Activated naive CD4-positive, alpha-beta T cell treated with anti-CD3 and anti-CD28 coated beads for 36 hours (primary cell): Measurements from ENCODE around the gene RING1. TPM values are rescaled to one million over a fixed set of nuclear protein-coding genes. Genes with fewer than 3 reads are reported as not detected.

Source experiments
- CTCF ChIA-PET: fragments of 350-600 bp; sonication (Branson Sonifier 250); formaldehyde crosslinking; loops from one replicate; lab custom pipeline; 2021; ENCODE audit warnings: antibody characterized with exemption; lab: Charles Lee
- DNase-seq: peaks from one replicate; pipeline ENCODE4 v3.0.0-alpha.2; 2020
- H3K27ac Mint-ChIP-seq: one replicate; pipeline ENCODE4 v1.8.0; 2021; ENCODE audit warnings: mild to moderate bottlenecking, mixed read lengths
- H3K27me3 Mint-ChIP-seq: one replicate; pipeline ENCODE4 v1.8.0; 2021; ENCODE audit warnings: low read depth, mixed read lengths
- H3K36me3 Mint-ChIP-seq: one replicate; pipeline ENCODE4 v1.8.0; 2021; ENCODE audit warnings: low read depth, mixed read lengths
- H3K4me1 Mint-ChIP-seq: one replicate; pipeline ENCODE4 v1.8.0; 2021; ENCODE audit warnings: low read depth, mixed read lengths
- H3K4me3 Mint-ChIP-seq: one replicate; pipeline ENCODE4 v1.8.0; 2021; ENCODE audit warnings: mild to moderate bottlenecking, moderate library complexity, mixed read lengths
- H3K9me3 Mint-ChIP-seq: one replicate; pipeline ENCODE4 v1.8.0; 2021; ENCODE audit warnings: mixed read lengths
- intact Hi-C: fragments of 100-400 bp; cut with micrococcal nuclease; formaldehyde crosslinking; loops from one replicate; pipeline ENCODE4 v1.15.1; 2023
- total RNA-seq, 2 experiments: library from RNA; stranded (reverse); gene quantifications; one replicate each; pipeline ENCODE4 v1.2.3, GENCODE V29; 2021

RING1 gene
- total RNA-seq, 2 experiments from 2014 or later, result 17.1 to 18.2 TPM

DNA sequence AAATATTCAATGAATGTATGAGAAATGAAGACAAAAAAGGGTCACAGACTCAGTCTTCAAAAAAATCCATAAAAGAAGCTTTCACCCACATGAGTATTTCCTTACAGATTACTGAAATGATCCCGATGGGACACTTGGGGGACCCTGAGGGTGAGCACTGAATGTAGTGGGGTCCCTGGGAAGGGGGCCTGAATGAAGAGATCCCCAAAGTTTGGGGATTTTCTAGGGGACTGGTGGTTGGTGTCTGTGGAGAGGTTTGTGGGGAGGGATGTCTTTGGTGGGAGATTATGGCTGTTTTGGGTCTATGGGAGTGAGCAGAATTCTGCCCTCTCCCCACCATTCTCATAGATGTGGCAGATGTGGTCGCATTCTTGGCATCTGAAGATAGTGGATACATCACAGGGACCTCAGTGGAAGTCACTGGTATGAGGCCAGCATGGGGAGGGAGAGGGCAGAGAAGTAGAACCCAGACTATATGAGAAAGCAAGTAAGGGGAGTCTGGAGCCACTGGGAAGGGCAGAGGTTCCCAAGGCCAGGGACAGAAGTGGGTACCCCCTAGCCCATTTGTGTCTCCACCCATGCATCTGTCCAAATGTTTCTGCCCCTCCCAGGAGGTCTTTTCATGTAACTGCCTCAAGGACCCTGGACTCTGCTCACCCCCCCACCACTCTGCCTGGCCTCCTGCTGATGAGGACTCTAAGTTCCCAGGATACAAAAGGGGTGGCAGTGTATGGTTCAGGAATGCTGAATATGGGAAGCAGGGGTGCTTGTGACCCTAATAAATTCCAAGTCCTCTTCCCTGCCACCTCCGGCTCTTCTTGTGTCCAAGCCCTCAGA lies 2.1 kb upstream of the RING1 start:
- no peak for DNase-seq
- peaks cover 38% of the 10 kb centered on the region for H3K36me3 Mint-ChIP-seq
- peak overlapping the region; percentile 85 for H3K4me3 Mint-ChIP-seq

DNA sequence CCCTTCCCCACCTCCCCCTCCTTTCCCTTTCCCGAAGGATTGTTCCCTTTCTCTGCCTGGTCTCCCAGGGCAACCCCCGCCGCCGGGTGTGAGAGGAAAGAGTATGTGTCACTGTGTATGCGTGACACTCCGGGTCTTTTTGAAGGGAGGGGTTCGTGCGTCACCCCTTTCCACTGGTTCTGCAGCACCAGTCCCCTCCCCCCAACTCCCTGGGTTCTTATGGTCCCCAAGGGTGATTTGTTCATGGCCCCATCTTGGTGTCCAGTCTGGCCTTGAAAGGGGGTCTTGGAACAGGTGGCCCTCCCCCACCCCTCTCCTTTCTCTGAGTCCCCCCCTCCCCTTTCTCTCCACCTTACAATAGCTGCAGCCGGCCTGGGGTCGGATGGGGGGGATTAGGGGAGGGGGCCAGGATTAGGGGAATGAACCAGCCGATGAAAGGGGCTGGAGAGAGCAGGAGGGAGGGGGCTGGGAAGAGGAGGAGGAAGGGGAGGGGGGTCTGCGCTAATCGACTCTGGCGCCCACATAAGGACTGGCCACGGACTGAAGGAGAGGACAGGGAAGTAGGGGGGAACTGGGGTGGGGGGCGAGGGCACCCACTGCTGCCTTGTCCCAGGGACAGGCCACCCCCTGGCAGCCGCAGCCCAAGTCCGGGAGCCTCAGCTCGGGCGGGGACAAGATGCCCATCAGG lies 1.3 kb upstream of the RING1 start:
- H3K4me3 Mint-ChIP-seq, result peak overlapping the region; percentile 90
- CTCF ChIA-PET, result no interaction called here
- H3K36me3 Mint-ChIP-seq, result peaks cover 35% of the 10 kb centered on the region
- H3K9me3 Mint-ChIP-seq, result no peaks in the 10 kb centered on the region
- DNase-seq, result no peak
- H3K4me1 Mint-ChIP-seq, result peaks cover 59% of the 10 kb centered on the region
- no peaks in the 10 kb centered on the region for H3K27me3 Mint-ChIP-seq
- intact Hi-C loops, result loop anchor here (1.0 to 10.0 kb wide), 5 partner anchors 65 to 1012 kb away; partner anchors contain the start of genes GPSM3, KIFC1, PBX2 and PSMB8
- H3K27ac Mint-ChIP-seq, result no peak overlapping the region

More for the DNA sequence above, 2.1 kb upstream of the RING1 start:
- no peaks in the 10 kb centered on the region for H3K27me3 Mint-ChIP-seq
- no peaks in the 10 kb centered on the region for H3K9me3 Mint-ChIP-seq
- peaks cover 65% of the 10 kb centered on the region for H3K4me1 Mint-ChIP-seq
- intact Hi-C loops, result loop anchor here (1.0 to 10.0 kb wide), 5 partner anchors 66 to 1011 kb away; partner anchors contain the start of genes GPSM3, KIFC1, PBX2 and PSMB8
- peak overlapping the region; percentile 90 for H3K27ac Mint-ChIP-seq
- CTCF ChIA-PET, result interaction anchor here (1.0 kb wide), 1 partner anchor 9 kb away, joined by 4 read pairs; no protein-coding TSS in a partner anchor

DNA sequence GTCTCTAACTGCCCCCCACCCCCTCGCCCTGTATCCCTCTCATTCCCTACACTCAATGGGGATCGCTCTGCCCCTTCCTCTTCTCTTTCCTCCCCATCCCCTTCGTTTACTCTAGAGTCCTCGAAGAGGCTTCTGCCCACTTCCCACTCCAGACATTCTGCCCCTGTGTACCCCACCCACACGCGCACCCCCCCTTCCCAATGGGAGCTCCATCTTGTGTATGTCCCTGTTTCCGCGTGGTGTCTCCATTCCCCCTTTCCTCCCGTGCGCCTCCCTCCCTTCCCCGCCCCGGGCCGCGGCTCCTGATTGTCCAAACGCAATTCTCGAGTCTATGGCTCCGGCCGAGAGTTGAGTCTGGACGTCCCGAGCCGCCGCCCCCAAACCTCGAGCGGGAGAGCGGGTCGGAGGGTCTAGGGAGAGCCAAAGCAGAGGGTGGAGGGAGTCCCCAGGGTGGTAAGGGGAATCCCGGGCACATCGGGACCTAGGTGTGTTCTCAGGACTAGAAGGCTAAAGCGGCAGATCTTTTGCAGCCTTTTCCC lies 679 bp upstream of the RING1 start:
- CTCF ChIA-PET, result interaction anchor here (2.6 kb wide), 1 partner anchor 40 kb away, joined by 13 read pairs; no protein-coding TSS in a partner anchor
- peaks cover 55% of the 10 kb centered on the region for H3K4me1 Mint-ChIP-seq
- H3K36me3 Mint-ChIP-seq, result peaks cover 33% of the 10 kb centered on the region
- intact Hi-C loops, result loop anchor here (5.0 to 10.0 kb wide), 4 partner anchors 185 to 1013 kb away; partner anchors contain the start of genes GPSM3, KIFC1, PBX2 and PSMB8
- H3K4me3 Mint-ChIP-seq, result peak overlapping the region; percentile 90
- DNase-seq, result no peak
- H3K27ac Mint-ChIP-seq, result peak overlapping the region; percentile 92
- peaks cover under 1% of the 10 kb centered on the region for H3K27me3 Mint-ChIP-seq
- H3K9me3 Mint-ChIP-seq, result no peaks in the 10 kb centered on the region

DNA sequence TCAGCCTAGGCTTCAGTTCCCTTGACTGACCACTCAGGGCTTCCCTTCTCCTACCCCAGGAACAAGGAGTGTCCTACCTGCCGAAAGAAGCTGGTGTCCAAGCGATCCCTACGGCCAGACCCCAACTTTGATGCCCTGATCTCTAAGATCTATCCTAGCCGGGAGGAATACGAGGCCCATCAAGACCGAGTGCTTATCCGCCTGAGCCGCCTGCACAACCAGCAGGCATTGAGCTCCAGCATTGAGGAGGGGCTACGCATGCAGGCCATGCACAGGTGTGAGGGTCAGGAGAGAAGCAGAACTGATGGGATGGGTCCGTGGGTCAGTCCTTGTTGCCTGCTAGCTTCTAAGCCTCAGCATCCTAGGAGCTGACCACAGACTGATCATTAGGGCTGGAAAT lies 1.6 kb downstream of the RING1 start:
- H3K27me3 Mint-ChIP-seq, result peaks cover 20% of the 10 kb centered on the region
- no peak overlapping the region for H3K27ac Mint-ChIP-seq
- CTCF ChIA-PET, result interaction anchor here (2.6 kb wide), 1 partner anchor 38 kb away, joined by 13 read pairs; no protein-coding TSS in a partner anchor
- no peaks in the 10 kb centered on the region for H3K9me3 Mint-ChIP-seq
- peak overlapping the region; percentile 90 for H3K4me3 Mint-ChIP-seq
- peaks cover 21% of the 10 kb centered on the region for H3K36me3 Mint-ChIP-seq
- intact Hi-C loops, result loop anchor here (5.0 to 10.0 kb wide), 4 partner anchors 182 to 1015 kb away; partner anchors contain the start of genes GPSM3, KIFC1, PBX2 and PSMB8
- DNase-seq, result no peak
- peaks cover 53% of the 10 kb centered on the region for H3K4me1 Mint-ChIP-seq

DNA sequence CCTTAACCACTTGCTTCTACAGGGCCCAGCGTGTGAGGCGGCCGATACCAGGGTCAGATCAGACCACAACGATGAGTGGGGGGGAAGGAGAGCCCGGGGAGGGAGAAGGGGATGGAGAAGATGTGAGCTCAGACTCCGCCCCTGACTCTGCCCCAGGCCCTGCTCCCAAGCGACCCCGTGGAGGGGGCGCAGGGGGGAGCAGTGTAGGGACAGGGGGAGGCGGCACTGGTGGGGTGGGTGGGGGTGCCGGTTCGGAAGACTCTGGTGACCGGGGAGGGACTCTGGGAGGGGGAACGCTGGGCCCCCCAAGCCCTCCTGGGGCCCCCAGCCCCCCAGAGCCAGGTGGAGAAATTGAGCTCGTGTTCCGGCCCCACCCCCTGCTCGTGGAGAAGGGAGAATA lies 2.8 kb downstream of the RING1 start:
- Mint-ChIP-seq H3K36me3 (peaks cover 21% of the 10 kb centered on the region), H3K4me3 (no peak overlapping the region), H3K4me1 (peaks cover 41% of the 10 kb centered on the region), H3K27me3 (peaks cover 20% of the 10 kb centered on the region), H3K27ac (no peak overlapping the region), H3K9me3 (no peaks in the 10 kb centered on the region)
- no peak for DNase-seq
- intact Hi-C loops, result no loop called here
- CTCF ChIA-PET, result no interaction called here

DNA sequence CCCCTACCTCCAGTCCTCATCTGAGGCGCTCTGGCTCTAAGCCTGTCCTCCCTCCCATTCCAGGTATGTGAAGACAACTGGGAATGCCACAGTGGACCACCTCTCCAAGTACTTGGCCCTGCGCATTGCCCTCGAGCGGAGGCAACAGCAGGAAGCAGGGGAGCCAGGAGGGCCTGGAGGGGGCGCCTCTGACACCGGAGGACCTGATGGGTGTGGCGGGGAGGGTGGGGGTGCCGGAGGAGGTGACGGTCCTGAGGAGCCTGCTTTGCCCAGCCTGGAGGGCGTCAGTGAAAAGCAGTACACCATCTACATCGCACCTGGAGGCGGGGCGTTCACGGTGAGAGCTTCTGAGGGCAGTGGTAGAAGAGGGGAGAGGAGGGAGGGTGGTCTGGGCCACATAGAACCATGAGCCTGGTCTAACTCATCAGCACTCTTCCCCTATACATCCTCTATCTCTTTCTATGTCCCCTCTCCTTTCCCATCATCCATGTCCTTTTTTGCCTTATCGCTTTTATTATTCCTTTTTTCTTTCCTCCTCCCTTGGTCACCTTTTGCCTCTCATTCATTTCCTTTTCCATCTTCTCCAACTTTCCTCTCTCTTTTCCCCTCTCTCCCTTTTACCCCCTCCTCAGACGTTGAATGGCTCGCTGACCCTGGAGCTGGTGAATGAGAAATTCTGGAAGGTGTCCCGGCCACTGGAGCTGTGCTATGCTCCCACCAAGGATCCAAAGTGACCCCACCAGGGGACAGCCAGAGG lies 3.5 kb downstream of the RING1 start:
- no peak for DNase-seq
- Mint-ChIP-seq H3K4me3 (no peak overlapping the region), H3K4me1 (peaks cover 34% of the 10 kb centered on the region), H3K9me3 (no peaks in the 10 kb centered on the region), H3K27me3 (peaks cover 20% of the 10 kb centered on the region), H3K27ac (no peak overlapping the region), H3K36me3 (peaks cover 21% of the 10 kb centered on the region)
- CTCF ChIA-PET, result interaction anchor here (0.7 to 1.4 kb wide), 2 partner anchors 36 to 1065 kb away, joined by 4 to 5 read pairs; no protein-coding TSS in a partner anchor
- intact Hi-C loops, result no loop called here

DNA sequence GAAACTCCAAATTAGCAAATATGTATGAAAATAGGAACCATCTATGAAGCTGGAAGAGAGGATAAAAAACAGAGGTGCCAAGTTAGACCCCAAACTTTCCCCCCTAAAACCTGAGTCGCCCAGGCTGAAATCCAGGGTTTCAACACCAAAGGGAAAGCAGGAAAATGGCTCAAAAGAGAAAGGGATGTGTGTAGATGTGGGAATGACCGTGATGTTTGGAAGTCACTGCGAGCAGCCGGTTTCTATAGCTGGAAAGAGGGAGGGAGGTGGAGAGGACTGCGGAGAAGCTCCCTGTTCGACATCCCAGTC lies 4.5 kb downstream of the RING1 start:
- H3K4me3 Mint-ChIP-seq, result peak overlapping the region; percentile 57
- no peak for DNase-seq
- H3K36me3 Mint-ChIP-seq, result peaks cover 21% of the 10 kb centered on the region
- intact Hi-C loops, result no loop called here
- peaks cover 22% of the 10 kb centered on the region for H3K27me3 Mint-ChIP-seq
- H3K9me3 Mint-ChIP-seq, result no peaks in the 10 kb centered on the region
- peak overlapping the region; percentile 39 for H3K27ac Mint-ChIP-seq
- H3K4me1 Mint-ChIP-seq, result peaks cover 29% of the 10 kb centered on the region
- CTCF ChIA-PET, result interaction anchor here (0.7 to 1.4 kb wide), 2 partner anchors 34 to 35 kb away, joined by 3 to 4 read pairs; no protein-coding TSS in a partner anchor

DNA sequence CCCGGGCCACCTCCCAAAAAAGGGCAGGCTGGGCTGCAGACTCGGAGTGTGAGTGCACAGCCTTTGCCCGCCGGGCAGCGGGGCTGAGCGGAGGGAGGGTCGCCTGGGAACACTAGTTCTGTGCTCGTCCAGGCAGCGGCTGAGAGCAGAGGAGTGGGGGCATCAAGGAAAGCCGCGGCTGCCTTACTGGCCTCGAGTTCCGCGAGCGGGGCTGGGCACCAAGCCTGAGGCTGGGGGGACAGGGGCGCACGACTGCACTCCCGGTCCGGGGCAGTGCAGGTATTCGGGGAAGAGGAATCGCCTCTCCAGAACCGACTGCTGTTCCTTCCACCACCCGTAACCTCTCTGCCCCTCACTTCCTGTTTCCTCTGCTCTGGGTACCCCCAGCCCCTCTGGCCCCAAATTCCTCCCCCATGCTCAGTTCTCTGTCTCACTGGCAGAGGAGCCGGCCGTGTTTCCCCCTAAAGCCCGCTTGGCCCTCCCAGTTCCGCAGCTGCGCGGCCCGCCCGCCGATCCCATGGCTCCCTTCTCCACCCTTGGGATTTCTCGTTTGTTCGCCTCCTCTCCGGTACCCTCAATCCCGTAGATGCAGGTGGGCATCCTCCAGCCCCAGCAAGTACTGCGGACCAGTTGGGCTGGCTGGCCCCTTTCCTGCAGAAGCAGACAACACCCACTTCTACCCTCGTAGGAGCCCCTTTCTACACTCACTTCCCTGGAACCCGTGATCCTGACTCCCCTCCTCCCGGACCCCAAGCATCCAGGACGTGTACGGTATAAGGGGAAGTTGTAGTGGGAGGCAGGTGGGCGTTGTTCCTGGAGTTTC lies 5.1 kb downstream of the RING1 start:
- CTCF ChIA-PET, result interaction anchor here (0.7 to 1.4 kb wide), 2 partner anchors 33 to 35 kb away, joined by 3 to 4 read pairs; no protein-coding TSS in a partner anchor
- peaks cover 29% of the 10 kb centered on the region for H3K4me1 Mint-ChIP-seq
- peak; percentile 39 for DNase-seq
- peaks cover 21% of the 10 kb centered on the region for H3K36me3 Mint-ChIP-seq
- H3K27ac Mint-ChIP-seq, result no peak overlapping the region
- H3K9me3 Mint-ChIP-seq, result no peaks in the 10 kb centered on the region
- intact Hi-C loops, result no loop called here
- H3K27me3 Mint-ChIP-seq, result peaks cover 28% of the 10 kb centered on the region
- H3K4me3 Mint-ChIP-seq, result peak overlapping the region; percentile 57

DNA sequence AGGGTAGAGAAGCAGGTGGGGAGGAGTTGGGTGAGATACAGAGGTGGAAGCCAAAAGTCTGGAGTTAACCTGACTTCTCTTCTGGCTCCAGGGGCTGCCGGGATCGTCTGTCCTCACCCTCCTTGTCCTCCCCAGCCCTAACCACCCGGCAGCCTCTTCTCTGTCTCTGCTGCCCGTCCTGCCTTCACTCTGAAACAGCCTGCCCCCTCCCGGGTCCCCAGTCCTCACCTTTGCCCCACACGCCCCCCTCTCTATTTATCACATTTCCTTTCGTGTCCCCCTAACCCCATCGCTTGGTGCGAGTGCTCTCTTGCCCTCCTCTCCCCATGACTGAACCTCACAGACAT lies 5.7 kb downstream of the RING1 start:
- no peak for DNase-seq
- Mint-ChIP-seq H3K9me3 (no peaks in the 10 kb centered on the region), H3K36me3 (peaks cover 21% of the 10 kb centered on the region), H3K4me3 (peak overlapping the region; percentile 57), H3K27ac (no peak overlapping the region), H3K4me1 (peaks cover 26% of the 10 kb centered on the region), H3K27me3 (peaks cover 31% of the 10 kb centered on the region)
- intact Hi-C loops, result no loop called here
- CTCF ChIA-PET, result no interaction called here

DNA sequence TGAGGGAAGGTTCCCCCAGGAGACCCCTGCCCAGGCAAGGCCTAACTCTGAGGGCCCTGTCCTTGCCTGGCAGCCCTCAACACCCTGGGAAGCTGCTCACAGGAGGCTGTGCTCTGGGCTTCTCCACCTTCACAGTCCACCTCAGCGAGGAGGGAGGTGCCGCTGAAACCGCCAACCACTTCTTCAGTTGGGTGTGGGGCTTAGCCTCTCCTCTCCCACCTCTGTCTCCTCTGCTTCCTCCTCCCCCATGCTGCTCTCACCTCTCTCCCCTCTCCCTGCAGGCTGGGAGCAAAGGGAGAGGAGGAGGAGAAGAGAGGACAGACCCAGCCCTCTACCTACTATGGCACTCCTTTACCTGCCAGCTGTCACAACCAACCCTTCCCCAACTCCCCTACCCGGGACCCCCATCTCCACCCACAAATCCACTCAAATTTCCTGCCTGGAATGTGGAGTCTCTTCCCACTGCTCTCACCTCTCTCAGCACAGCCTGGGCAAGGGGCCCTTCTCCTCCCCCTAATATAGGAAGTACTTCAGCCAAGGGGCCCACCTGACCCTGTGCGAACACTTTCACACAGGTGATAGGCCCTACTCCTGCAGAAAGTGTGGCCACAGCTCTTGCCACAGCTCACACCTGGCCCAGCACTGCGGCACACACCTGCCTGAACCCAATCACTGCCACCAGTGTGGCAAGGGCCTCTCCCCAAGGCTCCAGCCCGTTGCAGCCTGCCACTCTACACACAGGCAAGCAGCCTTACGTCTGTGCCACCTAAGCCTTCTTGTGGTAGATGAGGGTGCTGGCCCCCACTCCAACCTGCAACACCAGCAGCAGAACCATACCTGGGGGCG lies 7.2 kb downstream of the RING1 start:
- Mint-ChIP-seq H3K9me3 (no peaks in the 10 kb centered on the region), H3K36me3 (peaks cover 12% of the 10 kb centered on the region), H3K4me3 (no peak overlapping the region)

More for the DNA sequence above, 7.2 kb downstream of the RING1 start:
- DNase-seq, result no peak
- H3K27me3 Mint-ChIP-seq, result peaks cover 31% of the 10 kb centered on the region
- intact Hi-C loops, result no loop called here
- peaks cover 18% of the 10 kb centered on the region for H3K4me1 Mint-ChIP-seq
- no peak overlapping the region for H3K27ac Mint-ChIP-seq
- CTCF ChIA-PET, result no interaction called here
